Medulla oblongata (tissue), 1 donor: Measurements from ENCODE around the gene UPK3BL2.
A peak's percentile ranks its signal among the peaks of the same experiment; 100 is the strongest.
"Not testable (repeated sequence)": the region's sequence is repeated elsewhere in the genome, so short reads cannot be mapped to it uniquely, and the experiment has no call there.

ENCODE experiments used
- DNase-seq: peaks from one replicate; pipeline ENCODE4 v3.0.0-alpha.2; 2015; ENCODE audit errors: extremely low spot score

UPK3BL2 gene

GRCh38 chr7:102527822-102528793, 15.4 kb downstream of the UPK3BL2 start:
- DNase-seq, result not testable (repeated sequence)

GRCh38 chr7:102527182-102527581, 16.3 kb downstream of the UPK3BL2 start:
- not testable (repeated sequence) for DNase-seq

- not testable (repeated sequence) for DNase-seq
These were observed 18.7 kb downstream of the UPK3BL2 start for GRCh38 chr7:102524803-102525202.

GRCh38 chr7:102520797-102521196, 22.7 kb downstream of the UPK3BL2 start:
- not testable (repeated sequence) for DNase-seq

- DNase-seq, result peak; percentile 3
These were observed 25.8 kb downstream of the UPK3BL2 start, which contains the start of gene RASA4B for GRCh38 chr7:102517550-102518147. Gene RASA4B, minus strand, starts transcription at chr7:102517777. Its CDS starts 67 bp downstream, at chr7:102517710.

- DNase-seq, result not testable (repeated sequence)
These were observed 26.5 kb downstream of the UPK3BL2 start for GRCh38 chr7:102516951-102517350.

GRCh38 chr7:102515889-102516288, 27.6 kb downstream of the UPK3BL2 start:
- DNase-seq, result not testable (repeated sequence)

- not testable (repeated sequence) for DNase-seq
These were observed 28.4 kb downstream of the UPK3BL2 start for GRCh38 chr7:102514881-102515721.

- peak; percentile 98 for DNase-seq
These were observed 30.8 kb downstream of the UPK3BL2 start for GRCh38 chr7:102512642-102513221.

GRCh38 chr7:102511860-102512522, 31.5 kb downstream of the UPK3BL2 start:
- DNase-seq, result not testable (repeated sequence)

- DNase-seq, result not testable (repeated sequence)
These were observed 32.9 kb downstream of the UPK3BL2 start for GRCh38 chr7:102510575-102510974.

- not testable (repeated sequence) for DNase-seq
These were observed 35.9 kb downstream of the UPK3BL2 start for GRCh38 chr7:102507410-102508088.

- not testable (repeated sequence) for DNase-seq
These were observed 38.0 kb downstream of the UPK3BL2 start for GRCh38 chr7:102505298-102506185.

GRCh38 chr7:102503141-102503540, 40.4 kb downstream of the UPK3BL2 start:
- not testable (repeated sequence) for DNase-seq

GRCh38 chr7:102498321-102498720, 45.2 kb downstream of the UPK3BL2 start:
- not testable (repeated sequence) for DNase-seq

GRCh38 chr7:102497308-102497707, 46.2 kb downstream of the UPK3BL2 start:
- not testable (repeated sequence) for DNase-seq

- DNase-seq, result not testable (repeated sequence)
These were observed 46.6 kb downstream of the UPK3BL2 start for GRCh38 chr7:102496861-102497260.

GRCh38 chr7:102494473-102495149, 48.9 kb downstream of the UPK3BL2 start:
- DNase-seq, result not testable (repeated sequence)
